Tibial artery (tissue), 4 donors: ENCODE results near the gene RAB3C.

ENCODE experiments used
- DNase-seq, 2 donors: peaks; one replicate each; pipeline ENCODE4 v3.0.0-alpha.2; 2019
- H3K27ac ChIP-seq, 2 donors: fragments of 200-600 bp; sonication (generic) in 1 of 2; 1 replicate in 1 of 2; 2 replicates in 1 of 2; pipeline ENCODE4 v1.5.1; 2018 to 2019; ENCODE audit warnings: mild to moderate bottlenecking in 1 of 2
- H3K27me3 ChIP-seq, 2 donors: fragments of 200-600 bp; sonication (generic) in 1 of 2; one replicate each; pipeline versions ENCODE4 v1.5.1 to v1.6.0; 2016 to 2019
- H3K36me3 ChIP-seq, 3 donors: fragments of 200-600 bp; sonication (generic) in 2 of 3; one replicate each; pipeline ENCODE4 v1.5.1; 2016 to 2019; ENCODE audit warnings: mild to moderate bottlenecking in 2 of 3
- H3K4me1 ChIP-seq, 4 donors: fragments of 200-600 bp; sonication (generic) in 2 of 4; 1 replicate in 3 of 4; 2 replicates in 1 of 4; pipeline ENCODE4 v1.5.1; 2016 to 2019
- H3K4me3 ChIP-seq, 2 donors: fragments of 200-600 bp; sonication (generic) in 1 of 2; 1 replicate in 1 of 2; 2 replicates in 1 of 2; pipeline ENCODE4 v1.5.1; 2018 to 2019; ENCODE audit warnings: mild to moderate bottlenecking in 2 of 2
- H3K9me3 ChIP-seq, 3 donors: fragments of 200-600 bp; sonication (generic) in 1 of 3; one replicate each; pipeline ENCODE4 v1.5.1; 2016 to 2019
- CTCF ChIP-seq, 2 experiments: fragments of 200-600 bp in 1 of 2; fragments of 450-650 bp in 1 of 2; IDR thresholded peaks; one replicate each; pipeline ENCODE4 v1.5.1; 2017 to 2019; ENCODE audit warnings: antibody characterized with exemption in 2 of 2, mild to moderate bottlenecking in 1 of 2, moderate library complexity in 1 of 2
- intact Hi-C: fragments of 100-400 bp; cut with DNase I; formaldehyde crosslinking; loops from one replicate; pipeline ENCODE4 v1.15.0; 2023; ENCODE audit warnings: low total_unique reads

The RAB3C gene

GRCh38 chr5:58786035-58786434, 203.2 kb downstream of the RAB3C start:
- Histone ChIP-seq H3K4me1 (no peaks in the 10 kb centered on the region), H3K4me3 (no peak overlapping the region), H3K36me3 (no peaks in the 10 kb centered on the region), H3K27ac (no peak overlapping the region), H3K27me3 (no peaks in the 10 kb centered on the region), H3K9me3 (no peaks in the 10 kb centered on the region)
- intact Hi-C loops, result no loop called here
- TF ChIP-seq CTCF (IDR thresholded peaks at IDR 0.05), result no peak
- no peak for DNase-seq

- no peak overlapping the region for H3K4me3 ChIP-seq
- no peaks in the 10 kb centered on the region for H3K4me1 ChIP-seq
- H3K9me3 ChIP-seq, result no peaks in the 10 kb centered on the region
- intact Hi-C loops, result no loop called here
- H3K36me3 ChIP-seq, result no peaks in the 10 kb centered on the region
- no peak for TF ChIP-seq CTCF (IDR thresholded peaks at IDR 0.05)
- H3K27me3 ChIP-seq, result no peaks in the 10 kb centered on the region
- no peak for DNase-seq
- H3K27ac ChIP-seq, result no peak overlapping the region
These were observed 203.9 kb downstream of the RAB3C start for GRCh38 chr5:58786711-58787303.

GRCh38 chr5:58787987-58788386, 205.1 kb downstream of the RAB3C start:
- Histone ChIP-seq H3K36me3 (no peaks in the 10 kb centered on the region), H3K9me3 (no peaks in the 10 kb centered on the region), H3K27ac (no peak overlapping the region), H3K4me1 (no peaks in the 10 kb centered on the region), H3K4me3 (no peak overlapping the region), H3K27me3 (no peaks in the 10 kb centered on the region)
- intact Hi-C loops, result no loop called here
- no peak for DNase-seq
- no peak for TF ChIP-seq CTCF (IDR thresholded peaks at IDR 0.05)

- no peaks in the 10 kb centered on the region for H3K4me1 ChIP-seq
- intact Hi-C loops, result no loop called here
These were observed 211.2 kb downstream of the RAB3C start for GRCh38 chr5:58793888-58794657.

GRCh38 chr5:58794875-58795274, 212.0 kb downstream of the RAB3C start:
- intact Hi-C loops, result no loop called here

More at GRCh38 chr5:58793888-58794657, 211.2 kb downstream of the RAB3C start:
- no peak overlapping the region for H3K27ac ChIP-seq
- H3K4me3 ChIP-seq, result no peak overlapping the region
- H3K36me3 ChIP-seq, result no peaks in the 10 kb centered on the region
- no peak for DNase-seq
- H3K27me3 ChIP-seq, result no peaks in the 10 kb centered on the region
- no peak for TF ChIP-seq CTCF (IDR thresholded peaks at IDR 0.05)
- H3K9me3 ChIP-seq, result no peaks in the 10 kb centered on the region

More at GRCh38 chr5:58794875-58795274, 212.0 kb downstream of the RAB3C start:
- no peak overlapping the region for H3K4me3 ChIP-seq
- no peak overlapping the region for H3K27ac ChIP-seq
- H3K9me3 ChIP-seq, result no peaks in the 10 kb centered on the region
- DNase-seq, result no peak
- H3K4me1 ChIP-seq, result no peaks in the 10 kb centered on the region
- no peak for TF ChIP-seq CTCF (IDR thresholded peaks at IDR 0.05)
- H3K36me3 ChIP-seq, result no peaks in the 10 kb centered on the region
- H3K27me3 ChIP-seq, result no peaks in the 10 kb centered on the region
